ENCODE data around the gene PRKAR2B.

GRCh38 chr7:107170051-107170915 is 125.8 kb downstream of the PRKAR2B start:
- TF ChIP-seq ISL1 (CRISPR knock-in tag; IDR thresholded peaks at IDR 0.05): no peak
- no peak; the same call in 1 of the 2 replicates for TF ChIP-seq CREB5 (CRISPR knock-in tag; IDR thresholded peaks at IDR 0.05; ENCODE audit: low read depth)
- no peak for TF ChIP-seq ZC3H10 (CRISPR knock-in tag; IDR thresholded peaks at IDR 0.05)
- no peak for TF ChIP-seq CSDC2 (CRISPR knock-in tag; IDR thresholded peaks at IDR 0.05)
- TF ChIP-seq PPARA (CRISPR knock-in tag; IDR thresholded peaks at IDR 0.05; ENCODE audit: borderline replicate concordance): no peak
- TF ChIP-seq ARNTL (CRISPR knock-in tag; IDR thresholded peaks at IDR 0.05; ENCODE audit: borderline replicate concordance, low read depth): no peak
- no peak for TF ChIP-seq BACH2 (CRISPR knock-in tag; IDR thresholded peaks at IDR 0.05; ENCODE audit: borderline replicate concordance)
- no peak for TF ChIP-seq ESRRG (CRISPR knock-in tag; IDR thresholded peaks at IDR 0.05)
- no peak for TF ChIP-seq ZNF70 (CRISPR knock-in tag; IDR thresholded peaks at IDR 0.05)
- no peak for TF ChIP-seq TSHZ2 (CRISPR knock-in tag; IDR thresholded peaks at IDR 0.05)
- no peak for TF ChIP-seq ZFP30 (CRISPR knock-in tag; IDR thresholded peaks at IDR 0.05)
- no peak for TF ChIP-seq ZFP3 (CRISPR knock-in tag; IDR thresholded peaks at IDR 0.05)
